Measurements from ENCODE around the gene KRTAP10-6.

DNA sequence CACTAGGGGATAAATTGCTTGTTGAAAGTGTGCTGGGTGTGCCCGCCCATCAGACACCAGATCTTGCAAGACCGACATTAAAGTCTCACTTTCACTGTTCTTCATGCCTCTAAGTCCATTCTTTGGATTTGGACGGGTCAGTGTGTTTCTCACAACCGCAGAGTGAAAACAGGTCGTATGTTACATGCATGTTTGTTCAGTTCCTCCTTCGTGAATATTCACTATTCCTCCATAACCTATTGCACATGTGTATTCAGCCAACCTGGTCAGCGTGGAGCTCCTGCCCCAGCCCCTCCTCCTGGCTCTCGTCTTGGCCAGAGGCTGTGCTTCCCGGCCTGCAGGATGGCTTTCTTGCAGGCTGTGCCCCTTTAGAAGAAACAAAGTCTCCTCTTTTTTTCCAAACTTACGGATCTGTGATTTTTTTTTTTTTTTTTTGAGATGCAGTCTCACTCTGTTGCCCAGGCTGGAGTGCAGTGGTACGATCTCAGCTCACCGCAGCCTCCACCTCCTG, 2.2 kb upstream of the KRTAP10-6 start:
- TF ChIP-seq, protein P1, sequence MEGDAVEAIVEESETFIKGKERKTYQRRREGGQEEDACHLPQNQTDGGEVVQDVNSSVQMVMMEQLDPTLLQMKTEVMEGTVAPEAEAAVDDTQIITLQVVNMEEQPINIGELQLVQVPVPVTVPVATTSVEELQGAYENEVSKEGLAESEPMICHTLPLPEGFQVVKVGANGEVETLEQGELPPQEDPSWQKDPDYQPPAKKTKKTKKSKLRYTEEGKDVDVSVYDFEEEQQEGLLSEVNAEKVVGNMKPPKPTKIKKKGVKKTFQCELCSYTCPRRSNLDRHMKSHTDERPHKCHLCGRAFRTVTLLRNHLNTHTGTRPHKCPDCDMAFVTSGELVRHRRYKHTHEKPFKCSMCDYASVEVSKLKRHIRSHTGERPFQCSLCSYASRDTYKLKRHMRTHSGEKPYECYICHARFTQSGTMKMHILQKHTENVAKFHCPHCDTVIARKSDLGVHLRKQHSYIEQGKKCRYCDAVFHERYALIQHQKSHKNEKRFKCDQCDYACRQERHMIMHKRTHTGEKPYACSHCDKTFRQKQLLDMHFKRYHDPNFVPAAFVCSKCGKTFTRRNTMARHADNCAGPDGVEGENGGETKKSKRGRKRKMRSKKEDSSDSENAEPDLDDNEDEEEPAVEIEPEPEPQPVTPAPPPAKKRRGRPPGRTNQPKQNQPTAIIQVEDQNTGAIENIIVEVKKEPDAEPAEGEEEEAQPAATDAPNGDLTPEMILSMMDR (IDR thresholded peaks at IDR 0.05): no peak
- TF ChIP-seq POLR2A (IDR thresholded peaks at IDR 0.05) (no peak), EP300 (IDR thresholded peaks at IDR 0.05) (no peak)
